ENCODE results near the gene PEX3. TPM values are rescaled to one million over a fixed set of nuclear protein-coding genes. Genes with fewer than 3 reads are reported as not detected.
A peak's percentile ranks its signal among the peaks of the same experiment; 100 is the strongest.

Gene PEX3
- total RNA-seq, 1 experiment from 2014 or later, result 17.9 TPM

- Histone ChIP-seq H3K79me1 (ENCODE audit: insufficient read depth, low read depth, low read length, poor library complexity, severe bottlenecking) (no peaks in the 10 kb centered on the region), H3K23me2 (ENCODE audit: insufficient read length, low read depth, low read length, poor library complexity, severe bottlenecking) (no peaks in the 10 kb centered on the region), H3K27me3 (ENCODE audit: insufficient read depth, low read length) (no peaks in the 10 kb centered on the region), H3K9ac (ENCODE audit: extremely low read depth, insufficient read length, low read length) (no peak overlapping the region), H2BK5ac (ENCODE audit: insufficient read length, low read length) (no peak overlapping the region), H3K4me2 (ENCODE audit: insufficient read depth, insufficient read length, low read length) (no peak overlapping the region), H3K18ac (ENCODE audit: insufficient read length, low read depth, low read length) (no peak overlapping the region), H4K20me1 (ENCODE audit: control insufficient read depth, insufficient read depth, insufficient read length) (no peaks in the 10 kb centered on the region), H4K8ac (replicated peaks; ENCODE audit: insufficient read length, low read depth, low read length) (no peak overlapping the region), H4K5ac (ENCODE audit: insufficient read length, low read depth, low read length) (no peak overlapping the region), H2BK15ac (ENCODE audit: low read depth, low read length) (no peak overlapping the region), H4K91ac (ENCODE audit: insufficient read length, low read depth, low read length) (no peak overlapping the region), H2AFZ (ENCODE audit: low read length) (no peak overlapping the region), H3K9me3 (ENCODE audit: control insufficient read depth, low read depth, low read length) (no peaks in the 10 kb centered on the region), H2BK120ac (ENCODE audit: low read depth, low read length, poor library complexity, severe bottlenecking) (no peak overlapping the region), H3K23ac (ENCODE audit: insufficient read length, low read depth, low read length) (no peak overlapping the region), H3K14ac (ENCODE audit: insufficient read depth, low read length) (no peak overlapping the region), H2BK12ac (ENCODE audit: insufficient read length, low read depth, low read length) (no peak overlapping the region), H3K27ac (ENCODE audit: insufficient read length, low read depth, low read length) (no peak overlapping the region), H3K79me2 (ENCODE audit: insufficient read depth, low read length) (no peaks in the 10 kb centered on the region), H3T11ph (ENCODE audit: low read length) (no peak overlapping the region), H3K4ac (ENCODE audit: low read depth, low read length) (no peak overlapping the region), H3K56ac (ENCODE audit: insufficient read length, low read depth, low read length) (no peak overlapping the region), H2BK20ac (ENCODE audit: low read depth, low read length, poor library complexity, severe bottlenecking) (no peak overlapping the region), H3K4me1 (ENCODE audit: insufficient read depth, low read length) (no peaks in the 10 kb centered on the region), H2AK5ac (ENCODE audit: insufficient read length, low read length) (no peak overlapping the region)
- no peak for DNase-seq
- Mint-ChIP-seq H3K27me3 (ENCODE audit: low read depth) (no peaks in the 10 kb centered on the region), H3K4me3 (no peak overlapping the region), H3K36me3 (ENCODE audit: insufficient read depth in 1 of 3, low read depth in 3 of 3) (peaks cover 0 to 14% (median 0%) of the 10 kb centered on the region in 3 experiments; a peak in 2 of 7 replicates), H3K4me1 (no peaks in the 10 kb centered on the region), H3K9me3 (no peaks in the 10 kb centered on the region), H3K27ac (peak overlapping the region in 1 of 3 experiments; percentile 18; a peak in 1 of 7 replicates)
- TF ChIP-seq, protein P1, sequence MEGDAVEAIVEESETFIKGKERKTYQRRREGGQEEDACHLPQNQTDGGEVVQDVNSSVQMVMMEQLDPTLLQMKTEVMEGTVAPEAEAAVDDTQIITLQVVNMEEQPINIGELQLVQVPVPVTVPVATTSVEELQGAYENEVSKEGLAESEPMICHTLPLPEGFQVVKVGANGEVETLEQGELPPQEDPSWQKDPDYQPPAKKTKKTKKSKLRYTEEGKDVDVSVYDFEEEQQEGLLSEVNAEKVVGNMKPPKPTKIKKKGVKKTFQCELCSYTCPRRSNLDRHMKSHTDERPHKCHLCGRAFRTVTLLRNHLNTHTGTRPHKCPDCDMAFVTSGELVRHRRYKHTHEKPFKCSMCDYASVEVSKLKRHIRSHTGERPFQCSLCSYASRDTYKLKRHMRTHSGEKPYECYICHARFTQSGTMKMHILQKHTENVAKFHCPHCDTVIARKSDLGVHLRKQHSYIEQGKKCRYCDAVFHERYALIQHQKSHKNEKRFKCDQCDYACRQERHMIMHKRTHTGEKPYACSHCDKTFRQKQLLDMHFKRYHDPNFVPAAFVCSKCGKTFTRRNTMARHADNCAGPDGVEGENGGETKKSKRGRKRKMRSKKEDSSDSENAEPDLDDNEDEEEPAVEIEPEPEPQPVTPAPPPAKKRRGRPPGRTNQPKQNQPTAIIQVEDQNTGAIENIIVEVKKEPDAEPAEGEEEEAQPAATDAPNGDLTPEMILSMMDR (conservative IDR thresholded peaks at IDR 0.05), result no peak
- WGBS (ENCODE audit: extremely low coverage, insufficient read length, low lambda C conversion rate), result no CpG with 5 or more reads among the region's 1 CpG
Observed at GRCh38 chr6:143490244-143490643, 39.6 kb downstream of the PEX3 start.
